Activated T-cell treated with anti-CD3 and anti-CD28 coated beads for 48 hours (primary cell): ENCODE results near the gene RIN2.

ENCODE experiments used
- DNase-seq: peaks from one replicate; pipeline ENCODE4 v3.0.0-alpha.2; 2020; ENCODE audit warnings: low read depth

The RIN2 gene

GRCh38 chr20:19758133-19758500 is at the start of gene RIN2:
RIN2 (plus strand) TSS chr20:19758258; CDS start chr20:19889602, 131,344 bp downstream.
- DNase-seq = no peak

GRCh38 chr20:19709635-19710335 is 48.3 kb upstream of the RIN2 start:
- DNase-seq = no peak

- no peak for DNase-seq
Measured at GRCh38 chr20:19710336-19711120, 47.5 kb upstream of the RIN2 start.

GRCh38 chr20:19711126-19711525 is 46.9 kb upstream of the RIN2 start:
- no peak for DNase-seq

- no peak for DNase-seq
Measured at GRCh38 chr20:19712721-19713260, 45.3 kb upstream of the RIN2 start.

GRCh38 chr20:19713822-19714578 is 44.1 kb upstream of the RIN2 start:
- no peak for DNase-seq

- no peak for DNase-seq
Measured at GRCh38 chr20:19714579-19714840, 43.5 kb upstream of the RIN2 start.

- no peak for DNase-seq
Measured at GRCh38 chr20:19715986-19716385, 42.1 kb upstream of the RIN2 start.

- DNase-seq = no peak
Measured at GRCh38 chr20:19718880-19719279, 39.2 kb upstream of the RIN2 start.

- no peak for DNase-seq
Measured at GRCh38 chr20:19720991-19721390, 37.1 kb upstream of the RIN2 start.

GRCh38 chr20:19723051-19723450 is 35.0 kb upstream of the RIN2 start:
- no peak for DNase-seq

- DNase-seq = no peak
Measured at GRCh38 chr20:19723813-19724430, 34.1 kb upstream of the RIN2 start.

- DNase-seq = no peak
Measured at GRCh38 chr20:19725373-19725772, 32.7 kb upstream of the RIN2 start.

- DNase-seq = no peak
Measured at GRCh38 chr20:19725814-19726525, 32.1 kb upstream of the RIN2 start.

- DNase-seq = no peak
Measured at GRCh38 chr20:19727251-19727847, 30.7 kb upstream of the RIN2 start.

- no peak for DNase-seq
Measured at GRCh38 chr20:19729672-19730071, 28.4 kb upstream of the RIN2 start.

GRCh38 chr20:19730706-19731105 is 27.4 kb upstream of the RIN2 start:
- no peak for DNase-seq

GRCh38 chr20:19734811-19735210 is 23.2 kb upstream of the RIN2 start:
- no peak for DNase-seq

GRCh38 chr20:19735446-19735845 is 22.6 kb upstream of the RIN2 start:
- DNase-seq = no peak

- DNase-seq = no peak
Measured at GRCh38 chr20:19737025-19737424, 21.0 kb upstream of the RIN2 start.

- no peak for DNase-seq
Measured at GRCh38 chr20:19738951-19739350, 19.1 kb upstream of the RIN2 start.
